Uterus (tissue), 2 donors: ENCODE data around the gene PUS3.

Source experiments
- POLR2A ChIP-seq, 2 donors: fragments of 450-650 bp; IDR thresholded peaks; one replicate each; pipeline ENCODE4 v1.6.1; 2016; ENCODE audit warnings: antibody characterized with exemption in 2 of 2, mild to moderate bottlenecking in 1 of 2, moderate library complexity in 1 of 2
- TF ChIP-seq, protein P1 (sequence below), 4 experiments: fragments of 200-600 bp in 2 of 4; fragments of 450-650 bp in 2 of 4; sonication (generic) in 2 of 4; IDR thresholded peaks; one replicate each; pipeline ENCODE4 v1.5.1; 2016 to 2019; ENCODE audit warnings: antibody characterized with exemption in 4 of 4, mild to moderate bottlenecking in 2 of 4, moderate library complexity in 1 of 4

DNA sequence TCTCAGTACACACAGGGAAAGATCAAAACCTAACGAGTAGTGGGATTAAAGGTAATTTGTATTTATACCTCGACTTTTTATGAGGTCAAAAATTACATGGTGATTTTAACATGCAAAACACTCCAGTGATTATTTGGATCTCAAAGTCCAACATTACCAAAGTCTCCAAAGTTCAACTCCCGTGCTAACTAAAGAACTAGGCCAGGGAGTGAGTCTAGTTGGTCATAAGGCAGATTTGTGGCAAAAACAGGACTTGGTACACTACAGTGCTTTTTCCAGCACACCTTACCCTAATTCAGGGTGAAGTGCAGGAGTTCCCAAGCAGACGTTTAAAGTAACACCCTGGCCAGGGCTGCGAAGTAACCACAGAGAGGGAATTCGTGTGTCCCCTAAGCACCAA is 1.1 kb downstream of the PUS3 start:
- TF ChIP-seq, protein P1, sequence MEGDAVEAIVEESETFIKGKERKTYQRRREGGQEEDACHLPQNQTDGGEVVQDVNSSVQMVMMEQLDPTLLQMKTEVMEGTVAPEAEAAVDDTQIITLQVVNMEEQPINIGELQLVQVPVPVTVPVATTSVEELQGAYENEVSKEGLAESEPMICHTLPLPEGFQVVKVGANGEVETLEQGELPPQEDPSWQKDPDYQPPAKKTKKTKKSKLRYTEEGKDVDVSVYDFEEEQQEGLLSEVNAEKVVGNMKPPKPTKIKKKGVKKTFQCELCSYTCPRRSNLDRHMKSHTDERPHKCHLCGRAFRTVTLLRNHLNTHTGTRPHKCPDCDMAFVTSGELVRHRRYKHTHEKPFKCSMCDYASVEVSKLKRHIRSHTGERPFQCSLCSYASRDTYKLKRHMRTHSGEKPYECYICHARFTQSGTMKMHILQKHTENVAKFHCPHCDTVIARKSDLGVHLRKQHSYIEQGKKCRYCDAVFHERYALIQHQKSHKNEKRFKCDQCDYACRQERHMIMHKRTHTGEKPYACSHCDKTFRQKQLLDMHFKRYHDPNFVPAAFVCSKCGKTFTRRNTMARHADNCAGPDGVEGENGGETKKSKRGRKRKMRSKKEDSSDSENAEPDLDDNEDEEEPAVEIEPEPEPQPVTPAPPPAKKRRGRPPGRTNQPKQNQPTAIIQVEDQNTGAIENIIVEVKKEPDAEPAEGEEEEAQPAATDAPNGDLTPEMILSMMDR (IDR thresholded peaks at IDR 0.05), result no peak
- TF ChIP-seq POLR2A (IDR thresholded peaks at IDR 0.05), result no peak
